Pons (tissue), 1 donor: ENCODE results near the gene HNRNPUL1.
"Not testable (repeated sequence)": the region's sequence is repeated elsewhere in the genome, so short reads cannot be mapped to it uniquely, and the experiment has no call there.

Source experiments
- DNase-seq: peaks from one replicate; pipeline ENCODE4 v3.0.0-alpha.2; 2016; ENCODE audit warnings: low spot score

Gene HNRNPUL1

GRCh38 chr19:41325947-41326706, 62.0 kb downstream of the HNRNPUL1 start:
- DNase-seq, result peak; percentile 15

- DNase-seq, result no peak
These were observed 63.0 kb downstream of the HNRNPUL1 start for GRCh38 chr19:41327076-41327575.

GRCh38 chr19:41327576-41328156, 63.5 kb downstream of the HNRNPUL1 start:
- peak; percentile 67 for DNase-seq

DNA sequence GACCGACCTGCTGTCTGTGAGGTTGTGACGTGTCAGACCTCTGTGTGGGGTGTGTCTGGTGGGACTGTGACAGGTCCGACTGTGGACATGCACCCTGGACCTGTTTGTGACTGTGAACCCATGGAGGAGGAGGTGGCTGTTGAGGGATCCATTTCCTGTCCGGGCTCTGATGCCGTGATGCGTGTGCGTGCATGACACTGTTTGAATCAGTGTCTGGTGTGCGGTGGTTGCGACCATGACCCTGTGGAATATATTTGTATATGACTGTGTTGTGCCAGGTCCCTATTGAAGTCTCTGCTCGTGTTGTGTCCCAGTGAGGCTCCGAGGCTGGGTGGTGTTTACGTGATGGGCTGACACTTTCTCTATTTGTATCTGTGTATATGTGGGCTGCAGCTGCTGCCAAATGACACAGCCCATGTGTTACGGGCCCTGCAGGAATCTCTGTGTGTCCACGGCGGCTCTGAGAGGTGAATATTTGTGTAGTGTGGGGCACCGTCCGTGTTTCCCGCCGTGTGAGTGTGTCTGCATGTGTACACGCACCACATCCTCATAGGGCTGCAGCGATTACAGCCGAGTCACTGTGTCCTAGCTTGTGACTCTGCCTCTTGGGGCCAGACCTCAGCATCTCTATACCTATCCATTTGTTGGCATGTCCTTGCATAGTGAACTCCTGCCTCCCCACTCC, 64.1 kb downstream of the HNRNPUL1 start:
- no peak for DNase-seq

DNA sequence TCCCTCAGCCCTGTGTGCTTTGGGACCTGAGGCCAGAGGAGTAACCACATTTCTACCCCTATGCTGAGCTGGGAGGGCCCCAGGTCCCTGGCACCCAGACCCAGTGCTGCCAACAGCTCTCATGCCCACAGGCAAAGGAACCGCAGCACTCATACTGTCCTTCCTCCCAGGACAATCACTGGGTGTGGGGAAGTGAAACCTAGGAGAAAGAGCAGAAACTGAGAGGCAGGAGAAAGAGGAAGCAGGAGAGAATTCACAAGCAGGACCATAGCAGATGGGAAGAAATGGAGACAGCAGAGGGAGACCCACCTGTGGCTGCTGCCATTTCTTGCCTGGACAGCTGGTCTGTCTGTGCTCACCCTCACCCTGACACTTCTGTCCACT, 64.7 kb downstream of the HNRNPUL1 start:
- peak; percentile 84 for DNase-seq

GRCh38 chr19:41330481-41330880, 66.3 kb downstream of the HNRNPUL1 start:
- DNase-seq, result no peak

- DNase-seq, result no peak
These were observed 66.9 kb downstream of the HNRNPUL1 start for GRCh38 chr19:41330946-41331678.

GRCh38 chr19:41332000-41332399, 67.8 kb downstream of the HNRNPUL1 start:
- no peak for DNase-seq

- DNase-seq, result no peak
These were observed 68.3 kb downstream of the HNRNPUL1 start for GRCh38 chr19:41332468-41332867.

DNA sequence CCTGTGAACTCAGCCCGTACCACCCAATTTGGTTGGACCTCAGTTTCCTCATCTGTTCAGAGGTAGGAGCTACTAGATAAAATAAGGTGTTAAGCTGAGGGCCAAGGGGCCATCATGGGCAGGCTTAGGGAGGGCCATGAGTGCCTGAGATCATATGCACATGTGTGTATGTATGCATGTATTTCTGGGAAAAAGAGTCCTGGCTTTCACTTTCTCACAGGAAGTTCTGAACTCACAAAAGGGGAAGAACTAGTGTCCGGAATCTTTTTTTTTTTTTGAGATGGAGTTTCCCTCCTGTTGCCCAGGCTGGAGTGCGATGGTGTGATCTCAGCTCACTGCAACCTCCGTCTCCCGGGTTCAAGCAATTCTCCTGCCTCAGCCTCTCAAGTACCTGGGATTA, 70.6 kb downstream of the HNRNPUL1 start:
- DNase-seq, result no peak

- no peak for DNase-seq
These were observed 71.3 kb downstream of the HNRNPUL1 start for GRCh38 chr19:41335467-41335866.

- DNase-seq, result no peak
These were observed 75.8 kb downstream of the HNRNPUL1 start for GRCh38 chr19:41339936-41340335.

DNA sequence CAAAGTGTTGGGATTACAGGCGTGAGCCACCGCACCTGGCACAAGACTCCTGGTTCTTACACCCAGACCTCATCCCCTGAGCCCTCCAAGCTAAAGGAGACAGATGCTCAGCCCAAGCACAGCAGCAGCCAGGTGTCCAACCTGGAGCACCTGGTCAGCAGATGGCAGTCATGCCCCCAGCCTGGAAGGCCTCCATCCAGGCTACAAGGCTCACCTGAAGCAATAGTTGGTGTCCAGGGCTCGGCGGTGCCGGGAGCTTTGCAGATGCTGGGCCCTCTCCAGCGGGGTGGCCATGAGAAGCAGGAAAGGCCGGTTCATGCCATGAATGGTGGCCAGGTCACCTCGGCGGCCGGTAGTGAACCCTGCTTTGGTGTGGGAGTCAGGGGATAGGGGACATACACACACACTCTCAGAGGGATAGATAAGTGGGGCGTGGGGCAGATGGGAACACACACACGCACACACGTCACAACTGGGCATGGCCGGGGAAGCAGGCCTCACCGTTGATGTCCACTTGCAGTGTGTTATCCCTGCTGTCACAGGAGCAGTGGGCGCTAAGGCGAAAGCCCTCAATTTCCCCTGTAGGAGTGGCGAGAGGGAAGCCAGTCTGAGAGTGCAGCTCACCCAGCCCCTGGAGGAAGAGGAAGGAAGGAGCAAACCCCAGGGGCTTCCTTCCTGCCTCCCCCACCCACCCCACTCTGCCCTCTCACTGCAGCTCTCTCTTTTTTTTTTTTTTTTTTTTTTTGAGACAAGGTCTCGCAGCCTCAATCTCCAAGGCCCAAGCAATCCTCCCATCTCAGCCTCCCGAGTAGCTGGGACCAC, 77.7 kb downstream of the HNRNPUL1 start:
- DNase-seq, result no peak

GRCh38 chr19:41344162-41344561, 80.0 kb downstream of the HNRNPUL1 start:
- no peak for DNase-seq

- DNase-seq, result not testable (repeated sequence)
These were observed 82.7 kb downstream of the HNRNPUL1 start for GRCh38 chr19:41346916-41347315.

GRCh38 chr19:41350735-41351338, 86.7 kb downstream of the HNRNPUL1 start:
- DNase-seq, result no peak

DNA sequence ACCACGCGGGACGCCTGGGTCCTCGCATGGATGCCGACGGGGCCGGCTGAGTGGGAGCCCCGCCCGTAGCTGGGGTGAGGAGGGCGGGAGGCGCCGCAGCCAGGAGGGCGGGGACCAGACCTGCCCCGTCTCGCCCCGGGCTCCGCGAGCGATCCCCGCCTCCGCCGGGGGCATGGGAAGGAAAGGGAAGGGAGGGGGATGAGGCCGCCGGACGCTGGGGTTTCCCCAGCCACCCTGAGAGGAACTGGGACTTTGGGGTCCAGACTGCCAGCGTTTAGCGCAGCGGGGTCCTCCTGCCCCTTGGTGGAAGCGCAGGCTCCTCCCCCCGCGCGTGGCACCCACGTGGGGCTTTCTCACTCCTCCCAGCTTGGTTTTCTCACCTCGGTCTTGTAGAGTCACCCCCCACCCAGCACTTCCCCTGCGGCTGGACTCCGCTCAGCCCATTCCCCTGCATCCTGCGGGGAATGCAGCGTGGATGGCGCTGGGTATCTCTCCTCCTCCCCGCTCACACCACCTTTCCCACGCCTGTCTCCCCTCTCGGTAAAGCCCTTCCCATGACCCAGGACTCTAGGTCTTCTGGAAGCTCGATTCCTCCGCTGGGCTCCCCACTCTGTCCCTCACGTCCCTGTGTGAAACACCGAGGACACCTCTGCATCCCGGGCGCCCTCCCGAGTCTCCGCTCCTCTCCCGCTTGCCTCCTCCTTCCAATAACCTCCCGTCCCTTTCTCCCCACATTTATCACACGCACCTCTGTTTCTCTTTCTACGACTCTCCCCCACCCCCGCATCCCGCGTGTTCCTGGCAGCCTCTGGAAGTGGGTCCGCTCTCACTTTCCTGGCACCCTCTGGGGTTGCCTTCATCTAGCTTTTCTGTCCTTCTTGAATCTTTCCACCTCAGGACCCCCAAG, 87.4 kb downstream of the HNRNPUL1 start:
- peak; percentile 55 for DNase-seq

GRCh38 chr19:41352279-41352608, 88.1 kb downstream of the HNRNPUL1 start:
- no peak for DNase-seq

GRCh38 chr19:41352609-41353465, 88.7 kb downstream of the HNRNPUL1 start:
- peak; percentile 25 for DNase-seq
